RPMI7951 (cell line): ENCODE measurements around the gene GLIPR1. TPM values are rescaled to one million over a fixed set of nuclear protein-coding genes. Genes with fewer than 3 reads are reported as not detected.
"Not testable (repeated sequence)": the region's sequence is repeated elsewhere in the genome, so short reads cannot be mapped to it uniquely, and the experiment has no call there.

Source experiments
- DNase-seq: peaks from one replicate; pipeline ENCODE4 v3.0.0-alpha.2; 2012; ENCODE audit warnings: low read depth
- total RNA-seq: library from RNA; depleted of rRNA; stranded (reverse); fragments of >200 nt; shearing (Covaris generic); gene quantifications from 2 replicates; pipeline ENCODE4 v1.2.3, GENCODE V29; 2014; rRNA removed

GLIPR1 gene
- 36.8 and 46.3 TPM in 2 replicates for total RNA-seq

DNA sequence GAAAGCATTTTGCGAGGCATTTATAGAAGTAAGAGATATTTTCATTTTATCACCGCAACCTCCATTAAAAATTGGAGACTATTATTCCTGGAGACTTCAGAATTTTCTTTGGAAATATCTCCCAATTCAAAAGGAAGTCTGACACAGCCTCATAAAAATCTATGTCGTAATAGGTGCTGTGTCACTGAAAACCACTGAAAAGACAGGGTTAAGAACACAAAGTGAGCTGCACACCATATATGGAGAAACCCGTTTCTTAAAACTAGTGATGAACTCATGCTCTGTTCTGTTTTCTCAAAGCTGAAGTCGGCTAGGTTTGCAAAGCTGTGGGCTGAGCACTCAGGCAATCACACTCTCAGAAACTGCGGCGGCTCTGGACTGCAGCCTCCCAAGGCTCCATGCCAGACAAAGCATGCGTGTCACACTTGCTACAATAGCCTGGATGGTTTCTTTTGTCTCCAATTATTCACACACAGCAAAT lies at the start of gene GLIPR1:
GLIPR1 (plus strand) TSS at position 287 of the 481 bp plus-strand sequence; CDS start at position 413, 126 bp downstream.
- peak; percentile 96 for DNase-seq

DNA sequence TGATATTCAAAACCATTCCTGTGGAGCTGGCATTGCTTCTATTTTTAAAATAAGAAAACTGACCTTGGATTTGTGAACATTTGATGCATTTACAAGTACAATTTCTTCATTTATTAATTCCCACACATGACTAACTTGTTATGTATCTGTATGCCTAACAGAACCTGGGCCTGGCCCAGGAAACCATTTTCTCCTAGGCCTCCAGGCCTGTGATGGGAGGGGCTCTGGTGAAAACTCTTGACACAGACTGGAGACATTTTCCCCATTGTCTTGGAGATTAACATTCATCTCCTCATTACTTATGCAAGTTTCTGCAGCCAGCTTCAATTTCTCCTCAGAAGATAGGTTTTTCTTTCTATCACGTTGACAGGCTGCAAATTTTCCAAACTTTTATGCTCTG lies 47.6 kb upstream of the GLIPR1 start:
- DNase-seq: no peak

DNA sequence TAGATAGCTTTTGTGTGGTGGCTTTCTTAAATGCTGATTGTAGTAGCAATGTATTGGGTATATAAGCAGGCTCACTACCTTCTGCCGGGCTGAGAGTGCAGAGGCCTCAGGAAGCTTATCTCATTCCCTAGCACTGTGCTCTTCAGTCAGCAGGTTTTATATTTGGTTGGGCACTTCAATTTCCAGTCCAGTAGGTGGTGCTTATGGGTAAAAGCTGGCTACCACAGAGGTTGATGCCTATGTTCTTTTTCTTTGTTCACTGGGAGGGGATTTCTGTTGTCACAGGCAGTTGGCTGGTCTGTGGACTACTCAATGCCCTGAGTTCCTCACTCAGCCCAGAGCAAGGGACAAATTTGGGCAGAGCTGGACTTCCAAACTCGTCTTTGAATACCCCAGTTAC lies 43.0 kb upstream of the GLIPR1 start:
- DNase-seq: peak; percentile 39

DNA sequence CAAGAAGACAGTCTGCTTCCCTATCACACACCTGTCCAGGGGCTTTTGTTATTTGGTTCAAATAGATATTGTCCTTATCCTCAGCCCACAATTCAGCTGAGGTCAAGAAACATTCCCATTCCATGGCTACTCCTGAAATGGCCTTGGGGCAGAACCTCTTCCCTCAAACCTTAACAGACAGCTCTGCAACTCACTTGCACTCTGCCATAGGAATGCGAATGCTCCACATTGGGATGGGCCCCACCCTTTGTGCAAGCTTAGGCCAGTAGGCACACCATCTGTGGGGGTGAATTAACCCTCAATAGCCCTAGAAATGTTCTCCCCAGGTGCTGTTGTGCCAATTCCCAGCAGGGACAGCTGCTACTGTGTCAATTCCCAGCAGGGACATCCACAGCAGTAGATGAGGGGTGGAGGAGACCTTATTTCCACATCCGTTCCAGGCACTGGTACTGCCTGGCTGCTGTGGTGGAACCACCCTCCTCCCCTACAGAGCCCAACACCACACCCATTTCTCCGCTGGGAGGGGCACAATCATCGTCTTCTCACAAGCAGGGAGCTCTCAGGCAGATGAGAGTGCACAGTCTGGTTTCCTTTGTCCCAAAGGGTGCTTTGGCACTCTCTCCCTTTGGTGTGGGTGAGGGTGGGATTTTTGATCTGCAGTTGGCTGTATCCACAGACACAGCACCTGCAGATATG lies 42.3 kb upstream of the GLIPR1 start:
- peak; percentile 43 for DNase-seq

DNA sequence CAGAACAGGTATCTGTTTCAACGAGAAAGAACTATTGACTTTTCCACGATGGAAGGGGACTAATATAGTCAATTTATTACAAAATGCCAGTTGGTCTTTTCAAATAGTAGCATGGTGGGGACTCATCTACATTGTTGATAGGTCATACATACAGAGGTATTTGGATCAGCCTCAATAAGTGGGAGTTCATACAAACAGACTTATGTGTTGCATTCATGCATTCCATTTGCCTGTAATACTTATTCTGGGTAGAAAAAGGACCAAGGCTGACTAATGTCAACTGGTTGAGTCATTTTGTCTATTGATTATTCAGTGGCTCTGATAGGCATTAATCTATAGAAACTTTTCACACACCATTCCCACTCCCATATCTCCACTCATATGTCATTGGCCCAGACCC lies 41.5 kb upstream of the GLIPR1 start:
- no peak for DNase-seq

DNA sequence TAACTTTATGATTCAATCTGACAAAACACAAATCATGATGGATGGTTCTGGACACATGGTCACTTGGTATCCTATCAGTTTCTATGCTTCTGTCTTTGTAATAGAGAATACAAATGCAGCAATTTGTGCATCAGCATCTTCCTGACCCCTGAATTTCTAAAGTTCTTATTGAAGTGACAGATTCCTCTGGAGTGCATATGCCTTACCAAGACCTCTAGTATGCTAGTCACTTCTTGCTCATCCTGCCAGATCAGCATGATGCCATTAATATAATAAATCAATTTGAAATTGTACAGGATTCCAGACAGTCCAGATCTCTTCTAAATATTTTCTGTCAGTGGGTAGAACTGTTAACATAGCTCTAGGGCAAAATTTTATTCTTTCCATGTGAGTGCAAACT lies 40.6 kb upstream of the GLIPR1 start:
- DNase-seq: no peak

DNA sequence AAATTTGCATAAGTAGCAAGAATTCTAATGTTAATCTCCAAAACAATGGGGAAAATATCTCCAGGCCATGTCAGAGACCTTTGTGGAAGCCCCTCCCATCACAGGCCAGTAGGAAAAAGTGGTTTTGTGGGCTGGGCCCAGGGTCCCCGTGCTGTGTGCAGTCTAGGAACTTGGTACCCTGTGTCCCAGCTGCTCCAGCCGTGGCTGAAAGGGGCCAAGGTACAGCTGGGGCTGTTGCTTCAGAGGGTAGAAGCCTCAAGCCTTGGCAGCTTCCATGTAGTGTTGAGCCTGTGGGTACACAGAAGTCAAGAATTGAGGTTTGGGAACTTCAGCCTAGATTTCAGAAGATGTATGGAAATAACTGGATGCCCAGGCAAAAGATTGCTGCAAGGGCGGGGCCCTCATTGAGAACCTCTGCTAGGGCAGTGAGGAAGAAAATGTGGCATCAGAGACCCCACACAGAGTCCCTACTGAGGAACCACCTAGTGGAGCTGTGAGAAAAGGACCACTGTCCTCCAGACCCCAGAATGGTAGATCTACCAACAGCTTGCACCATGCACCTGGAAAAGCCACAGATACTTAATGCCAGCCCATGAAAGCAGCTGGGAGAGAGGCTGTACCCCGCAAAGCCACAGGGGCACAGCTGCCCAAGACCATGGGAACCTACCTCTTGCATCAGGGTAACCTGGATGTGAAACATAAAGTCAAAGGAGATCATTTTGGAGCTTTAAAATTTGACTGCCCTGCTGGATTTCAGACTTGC lies 38.7 kb upstream of the GLIPR1 start:
- DNase-seq: not testable (repeated sequence)

DNA sequence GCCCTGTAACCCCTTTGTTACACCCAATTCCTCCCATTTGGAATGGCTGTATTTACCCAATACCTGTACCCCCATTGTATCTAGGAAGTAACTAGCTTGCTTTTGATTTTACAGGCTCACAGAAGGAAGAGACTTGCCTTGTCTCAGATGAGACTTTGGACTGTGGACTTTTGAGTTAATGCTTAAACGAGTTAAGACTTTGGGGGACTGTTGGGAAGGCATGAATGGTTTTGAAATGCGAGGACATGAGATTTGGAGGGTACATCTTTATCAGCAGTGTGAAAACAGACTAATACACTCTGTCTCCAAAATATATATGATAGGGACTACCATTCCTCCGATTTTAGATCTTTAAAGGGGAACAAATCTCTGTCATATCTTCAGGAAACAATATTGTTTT lies 38.1 kb upstream of the GLIPR1 start:
- not testable (repeated sequence) for DNase-seq

DNA sequence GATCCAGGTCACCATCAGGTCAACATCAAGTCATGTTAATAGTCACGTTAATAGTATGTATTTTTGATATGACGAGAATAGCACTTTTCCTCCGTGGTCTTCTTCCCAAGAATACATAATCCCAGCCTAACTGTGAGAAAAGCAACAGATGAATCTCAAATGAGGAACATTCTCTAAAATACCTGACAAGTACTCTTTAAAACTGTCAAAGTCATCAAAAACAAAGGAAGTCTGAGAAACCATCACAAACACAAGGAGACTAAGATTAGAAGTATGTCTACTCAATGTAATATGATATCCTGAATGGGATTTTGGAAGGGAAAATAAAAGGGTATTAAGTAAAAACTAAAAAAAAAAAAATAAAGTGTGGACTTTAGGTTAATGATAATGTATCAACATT lies 36.8 kb upstream of the GLIPR1 start:
- no peak for DNase-seq

DNA sequence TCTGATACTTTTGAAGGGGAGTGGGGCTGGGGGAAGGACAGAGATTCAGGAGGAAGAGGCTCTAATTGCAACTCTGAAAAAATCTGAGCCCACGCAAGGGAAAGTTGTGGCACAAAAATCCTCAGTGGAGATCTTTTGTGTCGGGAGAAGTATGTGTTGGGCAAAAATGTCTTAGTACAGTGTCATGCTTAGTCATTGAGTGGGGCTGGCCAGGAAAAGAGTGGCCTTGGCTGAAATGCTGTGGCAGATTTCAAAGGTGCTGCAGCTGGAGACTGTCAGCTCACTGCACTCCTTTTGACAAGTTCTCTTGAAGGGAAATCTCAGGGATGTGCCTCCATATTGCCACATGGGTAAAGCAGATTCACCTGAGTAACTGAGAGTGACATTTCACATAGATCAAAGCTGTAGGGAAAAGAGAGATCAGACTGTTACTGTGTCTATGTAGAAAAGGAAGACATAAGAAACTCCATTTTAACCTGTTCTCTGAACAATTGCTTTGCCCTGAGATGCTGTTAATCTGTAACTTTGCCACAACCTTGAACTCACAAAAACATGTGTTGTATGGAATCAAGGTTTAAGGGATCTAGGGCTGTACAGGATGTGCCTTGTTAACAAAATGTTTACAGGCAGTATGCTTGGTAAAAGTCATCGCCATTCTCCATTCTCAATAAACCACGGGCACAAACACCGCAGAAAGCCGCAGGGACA lies 36.0 kb upstream of the GLIPR1 start:
- DNase-seq: peak; percentile 57

DNA sequence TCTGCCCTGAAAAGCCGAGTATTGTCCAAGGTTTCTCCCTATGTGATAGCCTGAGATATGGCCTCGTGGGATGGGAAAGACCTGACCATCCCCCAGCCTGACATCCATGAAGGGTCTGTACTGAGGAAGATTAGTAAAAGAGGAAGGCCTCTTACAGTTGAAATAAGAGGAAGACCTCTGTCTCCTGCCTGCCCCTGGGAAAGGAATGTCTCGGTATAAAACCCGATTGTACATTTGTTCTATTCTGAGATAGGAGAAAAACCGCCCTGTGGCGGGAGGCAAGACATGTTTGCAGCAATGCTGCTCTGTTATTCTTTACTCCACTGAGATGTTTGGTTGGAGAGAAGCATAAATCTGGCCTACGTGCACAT lies 35.4 kb upstream of the GLIPR1 start:
- not testable (repeated sequence) for DNase-seq

DNA sequence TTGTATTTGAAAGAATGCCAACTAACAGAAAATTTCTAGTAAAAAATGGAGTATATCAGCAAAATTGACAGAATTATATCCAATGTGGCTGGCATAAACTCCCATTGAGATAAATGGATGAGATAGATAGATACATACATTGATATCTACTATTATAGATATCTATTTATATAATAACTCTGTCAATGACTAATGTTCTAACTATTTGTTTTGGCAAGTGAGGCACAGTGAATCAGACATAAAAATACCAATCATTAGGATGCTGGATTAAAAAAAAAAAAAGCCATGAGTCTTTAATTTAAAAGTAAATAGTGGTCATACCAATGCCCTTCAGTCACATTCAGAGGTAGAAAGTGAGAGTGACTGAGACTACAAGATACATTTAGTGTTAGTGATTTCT lies 33.7 kb upstream of the GLIPR1 start:
- peak; percentile 36 for DNase-seq

DNA sequence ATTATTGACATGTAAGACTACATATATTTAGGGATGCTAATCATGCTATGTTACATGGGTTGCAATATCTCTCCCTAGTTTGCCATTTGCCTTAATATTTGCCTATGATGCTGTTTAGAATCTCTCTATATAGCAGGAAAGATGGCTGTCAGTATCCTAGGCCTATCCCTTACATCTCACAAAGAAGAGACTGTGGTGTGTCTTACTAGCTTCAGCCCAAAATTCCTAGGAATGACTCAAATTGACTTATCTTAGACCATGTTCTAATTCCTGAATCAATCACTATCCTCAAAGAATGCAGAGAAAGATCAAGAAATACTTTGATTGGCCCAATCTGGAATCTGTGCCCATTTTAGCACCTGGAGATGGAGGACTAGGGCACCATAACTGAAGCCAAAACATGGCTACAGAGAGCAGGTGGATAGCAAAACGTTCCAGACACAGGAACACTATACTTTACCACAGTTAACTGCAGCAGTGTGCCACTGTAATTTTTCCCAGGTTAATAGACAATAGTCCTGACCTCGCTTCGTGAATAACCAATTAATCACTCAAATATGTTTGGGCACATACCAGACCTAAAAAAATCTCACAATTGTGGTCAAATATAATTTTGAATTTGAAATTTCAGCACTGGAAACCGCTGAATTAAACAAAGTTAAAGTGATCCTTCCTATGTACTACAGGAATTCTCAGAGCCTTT lies 32.7 kb upstream of the GLIPR1 start:
- no peak for DNase-seq

DNA sequence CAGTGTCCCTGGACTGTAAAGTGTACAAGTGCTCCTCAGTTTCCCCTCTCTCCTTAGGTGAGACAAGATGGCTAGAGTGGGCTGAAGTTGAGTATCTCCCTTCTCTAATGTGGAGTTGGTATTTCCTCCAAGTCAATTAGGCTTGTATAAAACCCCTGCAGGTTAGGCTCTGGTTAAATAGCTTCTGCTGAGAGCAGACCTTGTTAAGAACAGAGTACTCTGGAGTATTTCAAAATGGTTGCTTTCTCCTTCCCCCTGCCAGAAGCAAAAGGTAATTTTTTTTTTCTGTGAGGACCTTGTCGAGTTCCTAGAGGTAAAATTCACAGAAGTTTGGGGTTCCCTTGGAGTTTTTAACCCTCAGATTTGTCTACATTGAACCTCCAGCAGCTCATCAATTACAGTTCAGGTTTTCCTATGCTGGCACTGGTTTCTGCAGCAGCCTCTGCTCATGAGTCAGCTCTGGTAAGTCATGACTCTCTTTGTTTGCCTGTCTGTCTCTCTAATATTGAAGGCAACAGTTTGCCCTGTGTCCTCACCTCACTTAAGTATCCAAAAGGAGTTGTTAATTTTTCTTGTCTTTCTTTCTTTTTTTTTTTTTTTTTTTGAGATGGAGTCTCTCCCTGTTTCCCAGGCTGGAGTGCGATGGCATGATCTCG lies 27.8 kb upstream of the GLIPR1 start:
- no peak for DNase-seq

DNA sequence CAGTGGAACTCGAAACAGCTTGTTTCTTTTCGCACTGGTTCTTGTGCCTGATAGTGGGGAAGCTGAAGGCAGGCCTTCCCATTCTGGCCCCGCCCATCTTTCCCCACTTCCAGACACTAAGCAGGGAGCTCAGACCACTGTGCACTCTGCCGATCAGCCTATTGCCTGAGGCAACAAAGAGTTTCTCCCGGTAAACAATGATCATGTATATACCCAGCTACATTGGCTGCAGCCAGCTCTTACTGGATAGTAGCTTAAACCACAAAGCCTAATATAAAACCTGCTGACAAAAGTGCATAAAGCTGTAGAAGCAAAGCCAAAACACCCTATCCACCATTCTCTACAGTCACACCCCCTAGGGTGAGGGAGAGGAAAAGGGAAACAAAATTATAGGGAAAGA lies 24.7 kb upstream of the GLIPR1 start:
- peak; percentile 67 for DNase-seq

DNA sequence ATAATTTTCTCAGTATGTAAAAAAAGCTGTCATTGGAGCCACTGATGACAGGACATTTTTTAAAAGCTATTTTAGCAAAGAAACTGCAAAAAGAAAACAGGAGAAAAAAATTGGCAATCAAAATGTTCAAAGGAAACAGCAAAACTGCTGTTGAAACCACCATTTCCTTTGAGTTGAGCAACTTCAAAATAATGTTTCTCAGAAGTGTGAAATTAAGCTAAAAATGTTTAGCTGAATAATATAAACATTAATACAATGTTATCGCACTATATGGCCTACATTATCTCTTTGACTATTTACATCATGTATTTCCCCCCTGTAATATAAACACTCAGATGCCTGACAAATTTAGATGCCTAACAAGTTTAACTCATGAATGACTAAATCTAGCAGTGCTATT lies 23.4 kb upstream of the GLIPR1 start:
- DNase-seq: no peak

DNA sequence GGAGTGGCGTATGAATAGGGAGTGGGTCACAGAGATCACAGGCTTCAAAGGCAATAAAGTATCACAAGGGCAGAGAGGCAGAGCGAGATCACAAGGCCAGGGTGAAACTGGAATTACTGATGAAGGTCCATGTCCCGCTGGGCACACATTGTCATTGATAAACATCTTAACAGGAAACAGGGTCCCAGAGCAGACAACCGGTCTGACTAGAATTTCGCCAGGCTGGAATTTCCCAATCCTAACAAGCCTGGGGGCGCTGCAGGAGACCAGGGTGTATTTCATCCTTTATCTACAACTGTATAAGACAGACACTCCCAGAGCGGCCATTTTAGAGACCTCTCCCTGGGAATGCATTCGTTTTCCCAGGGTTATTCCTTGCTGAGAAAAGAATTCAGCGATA lies 22.7 kb upstream of the GLIPR1 start:
- DNase-seq: not testable (repeated sequence)

DNA sequence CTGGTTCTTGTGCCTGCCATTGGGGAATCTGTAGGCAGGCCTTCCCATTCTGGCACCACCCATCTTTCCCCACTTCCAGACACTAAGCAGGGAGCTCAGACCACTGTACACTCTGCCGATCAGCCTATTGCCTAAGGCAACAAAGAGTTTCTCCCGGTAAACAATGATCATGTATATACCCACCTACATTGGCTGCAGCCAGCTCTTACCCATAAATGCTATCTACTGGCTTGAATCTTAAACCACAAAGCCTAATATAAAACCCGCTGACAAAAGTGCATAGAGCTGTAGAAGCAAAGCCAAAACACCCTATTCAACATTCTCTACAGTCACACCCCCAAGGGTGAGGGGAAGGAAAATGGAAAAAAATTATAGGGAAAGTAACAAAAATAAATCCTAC lies 20.8 kb upstream of the GLIPR1 start:
- DNase-seq: no peak

DNA sequence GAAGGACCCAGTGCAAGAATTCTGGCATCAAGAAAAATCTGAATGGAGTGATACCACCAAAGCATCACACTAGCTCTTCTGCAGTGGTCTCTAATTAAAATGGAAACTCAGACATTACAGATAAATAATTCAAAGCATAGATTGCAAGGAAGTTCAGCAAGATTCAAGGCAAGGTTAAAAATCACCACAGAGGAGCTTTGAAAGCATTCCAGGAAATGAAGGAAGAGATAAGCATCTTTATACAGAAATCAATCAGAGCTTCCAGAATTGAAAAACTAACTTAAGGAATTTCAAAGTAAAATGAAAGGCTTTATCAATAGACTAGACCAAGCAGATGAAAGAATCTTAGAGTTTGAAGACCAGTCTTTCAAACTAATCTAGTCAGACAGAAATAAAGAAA lies 20.4 kb upstream of the GLIPR1 start:
- DNase-seq: no peak

DNA sequence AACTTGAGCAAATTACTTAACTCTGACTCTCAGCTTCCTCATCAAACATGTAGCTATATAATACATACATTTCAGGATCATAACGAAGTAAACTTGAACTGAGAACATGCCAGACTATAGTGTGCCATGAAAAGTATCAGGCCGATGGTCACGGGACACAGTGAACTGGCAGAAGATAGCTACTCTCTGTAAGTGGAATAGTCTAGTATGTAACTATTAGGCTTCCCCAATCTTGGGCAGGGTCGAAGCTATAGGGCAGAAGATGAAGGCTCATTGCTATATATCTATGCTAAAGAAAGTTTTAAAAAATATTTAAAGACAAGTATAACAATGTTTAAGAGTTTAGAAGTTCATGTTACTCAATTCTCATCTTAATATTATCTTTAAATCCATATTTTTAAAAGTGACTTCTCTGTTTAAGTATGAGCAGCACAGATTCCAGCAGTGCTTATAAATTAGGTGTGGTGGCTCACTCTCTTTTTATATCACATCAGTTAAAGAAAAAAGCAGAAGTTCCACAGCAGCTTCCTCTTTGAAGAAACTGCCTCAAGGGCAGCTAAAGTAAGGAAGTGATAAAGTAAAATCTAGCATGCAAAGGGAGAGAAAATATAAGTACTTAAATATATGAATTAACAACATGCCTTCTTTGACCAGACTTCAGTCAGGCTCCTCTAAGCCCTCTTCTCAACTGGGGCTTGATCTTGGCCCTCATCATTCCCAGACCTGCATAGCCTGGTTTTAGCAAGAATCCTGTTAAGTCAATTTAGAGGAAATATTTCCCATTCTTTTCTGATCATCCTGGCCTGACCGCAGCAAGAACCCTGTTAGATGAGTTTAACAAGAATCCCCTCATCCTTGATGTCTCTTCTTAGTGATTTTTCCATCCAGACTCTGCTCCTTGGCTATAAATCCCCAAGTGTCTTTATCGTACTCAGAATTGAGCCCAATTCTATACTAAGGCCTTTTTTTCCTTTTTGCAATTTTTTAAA lies 8.4 kb upstream of the GLIPR1 start:
- no peak for DNase-seq
